Spleen (tissue), 7 donors: ENCODE measurements around the gene TMTC2.

ENCODE experiments used
- POLR2A ChIP-seq, 3 donors: fragments of 450-650 bp; IDR thresholded peaks; one replicate each; pipeline ENCODE4 v1.5.1; 2017; ENCODE audit warnings: antibody characterized with exemption in 3 of 3, mild to moderate bottlenecking in 1 of 3
- TF ChIP-seq, protein P1 (sequence below), 11 experiments: fragments of 200-600 bp in 7 of 11; fragments of 450-650 bp in 4 of 11; sonication (generic) in 4 of 11; IDR thresholded peaks in 8 of 11; conservative IDR thresholded peaks in 3 of 11; 1 replicate in 7 of 11; 2 replicates in 4 of 11; pipeline versions ENCODE4 v1.4.0 to v1.8.0; 2016 to 2021; ENCODE audit warnings: antibody characterized with exemption in 11 of 11, inconsistent platforms in 4 of 11, mild to moderate bottlenecking in 1 of 11
- donor health status: DM: no; HTN: no; CAD: no; lungs with moderate emphysema.
- donor health status: DM: no; HTN: no; CAD: no.
- donor health status: DM: no; HTN: no; CAD: no.

DNA sequence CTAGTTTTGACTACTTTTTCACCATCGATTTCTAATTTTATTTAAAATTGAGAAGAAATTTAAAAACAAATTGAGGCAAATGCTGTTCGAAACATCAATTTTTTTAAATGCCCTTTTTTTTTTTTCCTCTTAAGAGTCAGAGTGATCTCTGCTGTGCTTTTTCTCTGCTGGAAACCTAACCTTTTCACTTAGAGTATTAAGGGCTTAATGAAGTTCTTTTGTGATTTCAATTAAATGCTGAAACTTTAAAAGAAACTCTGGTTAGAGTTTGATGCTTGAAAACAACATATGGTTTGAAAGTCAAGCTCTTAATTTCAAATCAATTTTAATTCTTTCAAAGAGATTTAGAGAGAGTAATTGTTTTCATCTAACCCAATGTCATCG, 171.8 kb downstream of the TMTC2 start:
- TF ChIP-seq, protein P1, sequence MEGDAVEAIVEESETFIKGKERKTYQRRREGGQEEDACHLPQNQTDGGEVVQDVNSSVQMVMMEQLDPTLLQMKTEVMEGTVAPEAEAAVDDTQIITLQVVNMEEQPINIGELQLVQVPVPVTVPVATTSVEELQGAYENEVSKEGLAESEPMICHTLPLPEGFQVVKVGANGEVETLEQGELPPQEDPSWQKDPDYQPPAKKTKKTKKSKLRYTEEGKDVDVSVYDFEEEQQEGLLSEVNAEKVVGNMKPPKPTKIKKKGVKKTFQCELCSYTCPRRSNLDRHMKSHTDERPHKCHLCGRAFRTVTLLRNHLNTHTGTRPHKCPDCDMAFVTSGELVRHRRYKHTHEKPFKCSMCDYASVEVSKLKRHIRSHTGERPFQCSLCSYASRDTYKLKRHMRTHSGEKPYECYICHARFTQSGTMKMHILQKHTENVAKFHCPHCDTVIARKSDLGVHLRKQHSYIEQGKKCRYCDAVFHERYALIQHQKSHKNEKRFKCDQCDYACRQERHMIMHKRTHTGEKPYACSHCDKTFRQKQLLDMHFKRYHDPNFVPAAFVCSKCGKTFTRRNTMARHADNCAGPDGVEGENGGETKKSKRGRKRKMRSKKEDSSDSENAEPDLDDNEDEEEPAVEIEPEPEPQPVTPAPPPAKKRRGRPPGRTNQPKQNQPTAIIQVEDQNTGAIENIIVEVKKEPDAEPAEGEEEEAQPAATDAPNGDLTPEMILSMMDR (IDR thresholded peaks at IDR 0.05 in 8 of 11, conservative IDR thresholded peaks at IDR 0.05 in 3 of 11) = no peak
- TF ChIP-seq POLR2A (IDR thresholded peaks at IDR 0.05) = no peak
